HG03103 (cell line): ENCODE measurements around the gene CLEC10A.
"Not testable (repeated sequence)": the region's sequence is repeated elsewhere in the genome, so short reads cannot be mapped to it uniquely, and the experiment has no call there.

Experiments
- ATAC-seq: cut with Tn5 transposase; IDR thresholded peaks from one replicate; pipeline ENCODE4 v1.9.1; 2021; ENCODE audit warnings: low read depth; ENCODE audit not compliant: unreplicated experiment

CLEC10A gene

GRCh38 chr17:7077911-7078546 is 2.0 kb downstream of the CLEC10A start:
- no peak for ATAC-seq

GRCh38 chr17:7074931-7075330 is 5.1 kb downstream of the CLEC10A start:
- no peak for ATAC-seq

GRCh38 chr17:7072406-7072805 is 7.6 kb downstream of the CLEC10A start:
- ATAC-seq: no peak

GRCh38 chr17:7070712-7071111 is 9.3 kb downstream of the CLEC10A start:
- ATAC-seq: no peak

- no peak for ATAC-seq
Measured at GRCh38 chr17:7068268-7068667, 11.8 kb downstream of the CLEC10A start.

GRCh38 chr17:7067198-7067597 is 12.9 kb downstream of the CLEC10A start:
- no peak for ATAC-seq

- ATAC-seq: no peak
Measured at GRCh38 chr17:7064261-7064660, 15.8 kb downstream of the CLEC10A start.

GRCh38 chr17:7063518-7064094 is 16.4 kb downstream of the CLEC10A start:
- ATAC-seq: no peak

GRCh38 chr17:7060165-7060891 is 19.7 kb downstream of the CLEC10A start:
- no peak for ATAC-seq

- ATAC-seq: no peak
Measured at GRCh38 chr17:7058831-7059447, 21.1 kb downstream of the CLEC10A start.

GRCh38 chr17:7056386-7056785 is 23.7 kb downstream of the CLEC10A start:
- no peak for ATAC-seq

- ATAC-seq: not testable (repeated sequence)
Measured at GRCh38 chr17:7050583-7050982, 29.5 kb downstream of the CLEC10A start.

GRCh38 chr17:7048968-7049367 is 31.1 kb downstream of the CLEC10A start:
- ATAC-seq: no peak

- ATAC-seq: no peak
Measured at GRCh38 chr17:7047566-7047965, 32.5 kb downstream of the CLEC10A start.

GRCh38 chr17:7046725-7047397 is 33.2 kb downstream of the CLEC10A start:
- ATAC-seq: not testable (repeated sequence)

GRCh38 chr17:7046127-7046724 is 33.8 kb downstream of the CLEC10A start:
- ATAC-seq: no peak

GRCh38 chr17:7045492-7046126 is 34.4 kb downstream of the CLEC10A start:
- ATAC-seq: no peak

GRCh38 chr17:7043497-7044198 is 36.4 kb downstream of the CLEC10A start, which contains the start of gene SLC16A11:
TSS of gene SLC16A11 (minus strand) at chr17:7044092. CDS start at chr17:7043513, 579 bp downstream.
- no peak for ATAC-seq

GRCh38 chr17:7043182-7043496 is 36.9 kb downstream of the CLEC10A start:
- ATAC-seq: no peak
